WTC11 (cell line): Measurements from ENCODE around the gene DIP2A.

Experiments
- FOXJ3 ChIP-seq: sonication (generic); formaldehyde crosslinking; IDR thresholded peaks from 2 replicates; pipeline ENCODE4 v1.9.0; 2021; ENCODE audit warnings: missing genetic modification reagents, mild to moderate bottlenecking, borderline replicate concordance
- JUN ChIP-seq: sonication (generic); formaldehyde crosslinking; IDR thresholded peaks from 2 replicates; pipeline ENCODE4 v1.8.0; 2023; ENCODE audit warnings: mild to moderate bottlenecking, missing genetic modification reagents
- NFYB ChIP-seq: sonication (generic); formaldehyde crosslinking; conservative IDR thresholded peaks from 2 replicates; pipeline ENCODE4 v1.8.0; 2022; ENCODE audit warnings: low read depth, missing genetic modification reagents
- ZNF121 ChIP-seq: sonication (generic); formaldehyde crosslinking; IDR thresholded peaks from 2 replicates; pipeline ENCODE4 v1.8.0; 2023; ENCODE audit warnings: missing genetic modification reagents
- TF ChIP-seq, protein P1 (sequence below): fragments of 200-600 bp; IDR thresholded peaks from 2 replicates; pipeline ENCODE4 v1.8.0; 2022; ENCODE audit warnings: antibody characterized with exemption
- TF ChIP-seq, protein P2 (sequence below): sonication (generic); formaldehyde crosslinking; IDR thresholded peaks from 2 replicates; pipeline ENCODE4 v1.8.1; 2022; ENCODE audit warnings: missing genetic modification reagents, borderline replicate concordance

DNA sequence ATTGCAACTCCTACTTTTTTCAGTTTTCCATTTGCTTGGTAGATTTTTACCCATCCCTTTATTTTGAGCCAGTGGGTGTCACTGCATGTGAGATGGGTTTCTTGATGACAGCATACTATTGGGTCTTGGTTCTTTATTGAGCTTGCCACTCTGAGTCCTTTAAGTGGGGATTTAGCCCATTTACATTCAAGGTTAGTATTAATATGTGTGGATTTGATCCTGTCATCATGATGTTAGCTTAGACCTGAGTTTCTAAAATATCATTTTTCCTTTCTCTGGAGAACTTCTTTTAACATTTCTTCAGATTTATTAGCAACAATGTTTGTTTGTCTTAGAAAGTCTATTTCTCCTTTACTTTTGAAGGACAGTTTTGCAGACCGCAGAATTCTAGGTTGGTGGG, 158.0 kb downstream of the DIP2A start:
- TF ChIP-seq JUN (no peak), FOXJ3 (CRISPR knock-in tag) (no peak), NFYB (CRISPR knock-in tag) (no peak), ZNF121 (CRISPR knock-in tag) (no peak)
- TF ChIP-seq, protein P1, sequence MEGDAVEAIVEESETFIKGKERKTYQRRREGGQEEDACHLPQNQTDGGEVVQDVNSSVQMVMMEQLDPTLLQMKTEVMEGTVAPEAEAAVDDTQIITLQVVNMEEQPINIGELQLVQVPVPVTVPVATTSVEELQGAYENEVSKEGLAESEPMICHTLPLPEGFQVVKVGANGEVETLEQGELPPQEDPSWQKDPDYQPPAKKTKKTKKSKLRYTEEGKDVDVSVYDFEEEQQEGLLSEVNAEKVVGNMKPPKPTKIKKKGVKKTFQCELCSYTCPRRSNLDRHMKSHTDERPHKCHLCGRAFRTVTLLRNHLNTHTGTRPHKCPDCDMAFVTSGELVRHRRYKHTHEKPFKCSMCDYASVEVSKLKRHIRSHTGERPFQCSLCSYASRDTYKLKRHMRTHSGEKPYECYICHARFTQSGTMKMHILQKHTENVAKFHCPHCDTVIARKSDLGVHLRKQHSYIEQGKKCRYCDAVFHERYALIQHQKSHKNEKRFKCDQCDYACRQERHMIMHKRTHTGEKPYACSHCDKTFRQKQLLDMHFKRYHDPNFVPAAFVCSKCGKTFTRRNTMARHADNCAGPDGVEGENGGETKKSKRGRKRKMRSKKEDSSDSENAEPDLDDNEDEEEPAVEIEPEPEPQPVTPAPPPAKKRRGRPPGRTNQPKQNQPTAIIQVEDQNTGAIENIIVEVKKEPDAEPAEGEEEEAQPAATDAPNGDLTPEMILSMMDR, result no peak
- TF ChIP-seq, protein P2, sequence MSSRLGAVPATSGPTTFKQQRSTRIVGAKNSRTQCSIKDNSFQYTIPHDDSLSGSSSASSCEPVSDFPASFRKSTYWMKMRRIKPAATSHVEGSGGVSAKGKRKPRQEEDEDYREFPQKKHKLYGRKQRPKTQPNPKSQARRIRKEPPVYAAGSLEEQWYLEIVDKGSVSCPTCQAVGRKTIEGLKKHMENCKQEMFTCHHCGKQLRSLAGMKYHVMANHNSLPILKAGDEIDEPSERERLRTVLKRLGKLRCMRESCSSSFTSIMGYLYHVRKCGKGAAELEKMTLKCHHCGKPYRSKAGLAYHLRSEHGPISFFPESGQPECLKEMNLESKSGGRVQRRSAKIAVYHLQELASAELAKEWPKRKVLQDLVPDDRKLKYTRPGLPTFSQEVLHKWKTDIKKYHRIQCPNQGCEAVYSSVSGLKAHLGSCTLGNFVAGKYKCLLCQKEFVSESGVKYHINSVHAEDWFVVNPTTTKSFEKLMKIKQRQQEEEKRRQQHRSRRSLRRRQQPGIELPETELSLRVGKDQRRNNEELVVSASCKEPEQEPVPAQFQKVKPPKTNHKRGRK (CRISPR knock-in tag), result no peak
